Osteoblast (primary cell): Measurements from ENCODE around the gene PUM1. TPM values are rescaled to one million over a fixed set of nuclear protein-coding genes. Genes with fewer than 3 reads are reported as not detected.
"Not testable (repeated sequence)": the region's sequence is repeated elsewhere in the genome, so short reads cannot be mapped to it uniquely, and the experiment has no call there.

ENCODE experiments used
- DNase-seq: peaks from one replicate; pipeline ENCODE4 v3.0.0; 2011; ENCODE audit warnings: low spot score, mixed read lengths; ENCODE audit not compliant: insufficient read length; ENCODE audit errors: missing footprints
- H2AFZ ChIP-seq: 2 replicates; pipeline ENCODE4 v1.6.0; 2011; ENCODE audit warnings: mild to moderate bottlenecking, low read length
- H3K27ac ChIP-seq: 2 replicates; pipeline ENCODE4 v1.5.1; 2011; ENCODE audit warnings: mild to moderate bottlenecking, low read depth, low read length, moderate library complexity
- H3K27me3 ChIP-seq: 2 replicates; pipeline ENCODE4 v1.6.0; 2012; ENCODE audit warnings: mild to moderate bottlenecking, control low read depth, inconsistent platforms, low read length, moderate library complexity; ENCODE audit not compliant: insufficient read depth
- H3K36me3 ChIP-seq: 2 replicates; pipeline ENCODE4 v1.5.1; 2011; ENCODE audit warnings: mild to moderate bottlenecking, low read length, control low read depth, moderate library complexity; ENCODE audit not compliant: insufficient read depth
- H3K4me1 ChIP-seq: 2 replicates; pipeline ENCODE4 v1.5.1; 2011; ENCODE audit warnings: mild to moderate bottlenecking, low read length, control low read depth, moderate library complexity; ENCODE audit not compliant: insufficient read depth
- H3K4me2 ChIP-seq: 2 replicates; pipeline ENCODE4 v1.6.0; 2011; ENCODE audit warnings: mild to moderate bottlenecking, low read length; ENCODE audit not compliant: insufficient read depth
- H3K4me3 ChIP-seq: fragments of 200-600 bp; sonication (generic); 3 replicates; pipeline ENCODE4 v1.5.1; 2012; ENCODE audit warnings: mild to moderate bottlenecking, low read length, inconsistent platforms; ENCODE audit not compliant: insufficient read depth
- H3K79me2 ChIP-seq: 2 replicates; pipeline ENCODE4 v1.6.0; 2012; ENCODE audit warnings: mild to moderate bottlenecking, low read length, control low read depth, inconsistent platforms; ENCODE audit not compliant: insufficient read depth
- H3K9me3 ChIP-seq: 2 replicates; pipeline ENCODE4 v1.5.1; 2011; ENCODE audit warnings: low read depth, low read length, control low read depth
- H4K20me1 ChIP-seq: 2 replicates; pipeline ENCODE4 v1.6.0; 2012; ENCODE audit warnings: mild to moderate bottlenecking, low read length, control low read depth; ENCODE audit not compliant: insufficient read depth
- CTCF ChIP-seq: IDR thresholded peaks from 2 replicates; pipeline ENCODE4 v1.5.1; 2011; ENCODE audit warnings: mild to moderate bottlenecking, low read depth, low read length, moderate library complexity; ENCODE audit errors: extremely low read depth
- total RNA-seq: library from RNA; depleted of rRNA; stranded (reverse); fragments of >200 nt; gene quantifications from 2 replicates; pipeline ENCODE4 v1.2.3, GENCODE V29; 2012

The PUM1 gene
- total RNA-seq, 1 donor, result 68.8 TPM

- Histone ChIP-seq H3K4me2 (no peak overlapping the region), H3K9me3 (no peaks in the 10 kb centered on the region), H4K20me1 (peaks cover 77% of the 10 kb centered on the region), H3K4me1 (peaks cover 11% of the 10 kb centered on the region), H3K79me2 (peaks cover 93% of the 10 kb centered on the region), H3K27ac (no peak overlapping the region), H3K27me3 (no peaks in the 10 kb centered on the region), H2AFZ (no peak overlapping the region), H3K4me3 (no peak overlapping the region), H3K36me3 (peaks cover 34% of the 10 kb centered on the region)
- no peak for DNase-seq
- no peak for TF ChIP-seq CTCF
Observed at GRCh38 chr1:31051611-31052010, 13.9 kb downstream of the PUM1 start.

- H3K79me2 ChIP-seq, result peaks cover 92% of the 10 kb centered on the region
- not testable (repeated sequence) for H3K4me2 ChIP-seq, H3K9me3 ChIP-seq, H3K27ac ChIP-seq, H3K4me1 ChIP-seq, DNase-seq, H2AFZ ChIP-seq, H3K27me3 ChIP-seq, H3K4me3 ChIP-seq
- peaks cover 23% of the 10 kb centered on the region for H3K36me3 ChIP-seq
- H4K20me1 ChIP-seq, result peaks cover 69% of the 10 kb centered on the region
Observed at GRCh38 chr1:31047507-31047906, 18.0 kb downstream of the PUM1 start.

- no peak for TF ChIP-seq CTCF
- Histone ChIP-seq H3K27me3 (no peaks in the 10 kb centered on the region), H4K20me1 (peaks cover 71% of the 10 kb centered on the region), H3K27ac (no peak overlapping the region), H3K4me2 (no peak overlapping the region), H3K4me1 (peaks cover 12% of the 10 kb centered on the region), H3K36me3 (peaks cover 26% of the 10 kb centered on the region), H3K9me3 (no peaks in the 10 kb centered on the region), H3K79me2 (peaks cover 90% of the 10 kb centered on the region), H2AFZ (no peak overlapping the region), H3K4me3 (no peak overlapping the region)
- no peak for DNase-seq
Observed at GRCh38 chr1:31043631-31044030, 21.9 kb downstream of the PUM1 start.

- Histone ChIP-seq H3K27me3 (no peaks in the 10 kb centered on the region), H2AFZ (no peak overlapping the region), H3K79me2 (peaks cover 95% of the 10 kb centered on the region), H3K4me3 (no peak overlapping the region), H3K27ac (no peak overlapping the region), H3K4me1 (peaks cover 19% of the 10 kb centered on the region), H3K9me3 (no peaks in the 10 kb centered on the region), H4K20me1 (peaks cover 78% of the 10 kb centered on the region), H3K4me2 (no peak overlapping the region), H3K36me3 (peaks cover 26% of the 10 kb centered on the region)
- no peak for DNase-seq
- no peak for TF ChIP-seq CTCF
Observed at GRCh38 chr1:31042656-31043055, 22.9 kb downstream of the PUM1 start.
